MM.1S (cell line): ENCODE measurements around the gene HELB.

Experiments used
- DNase-seq: peaks from one replicate; pipeline ENCODE4 v3.0.0-alpha.2; 2015
- H2AFZ ChIP-seq: fragments of 300-600 bp; sonication (generic); 2 replicates; pipeline ENCODE4 v1.6.0; 2016; ENCODE audit warnings: antibody characterized with exemption, low read length
- H3F3A ChIP-seq: fragments of 300-600 bp; sonication (generic); 2 replicates; pipeline ENCODE4 v1.6.1; 2016; ENCODE audit warnings: mild to moderate bottlenecking, antibody characterized with exemption, low read length, moderate library complexity, mixed read lengths; ENCODE audit not compliant: insufficient read depth
- H3K27ac ChIP-seq: fragments of 300-600 bp; sonication (generic); 2 replicates; pipeline ENCODE4 v1.5.1; 2016; ENCODE audit warnings: mild to moderate bottlenecking, low read length
- H3K27me3 ChIP-seq: fragments of 300-600 bp; sonication (generic); replicated peaks from 2 replicates; pipeline ENCODE4 v1.6.0; 2016; ENCODE audit warnings: low read length; ENCODE audit not compliant: insufficient read depth
- H3K36me3 ChIP-seq: fragments of 300-600 bp; sonication (generic); replicated peaks from 2 replicates; pipeline ENCODE4 v1.6.1; 2016; ENCODE audit warnings: mild to moderate bottlenecking, low read length, mixed read lengths; ENCODE audit not compliant: insufficient read depth
- H3K4me1 ChIP-seq: fragments of 300-600 bp; sonication (generic); 2 replicates; pipeline ENCODE4 v1.6.1; 2016; ENCODE audit warnings: low read length, mixed read lengths
- H3K4me2 ChIP-seq: fragments of 300-600 bp; sonication (generic); 2 replicates; pipeline ENCODE4 v1.6.0; 2016; ENCODE audit warnings: low read depth, low read length
- H3K4me3 ChIP-seq: fragments of 300-600 bp; sonication (generic); 2 replicates; pipeline ENCODE4 v1.5.1; 2016; ENCODE audit warnings: low read length, mixed read lengths
- H3K79me2 ChIP-seq: fragments of 300-600 bp; sonication (generic); 2 replicates; pipeline ENCODE4 v1.6.1; 2016; ENCODE audit warnings: mixed run types, low read length, mixed read lengths
- H3K9ac ChIP-seq: fragments of 300-600 bp; sonication (generic); 2 replicates; pipeline ENCODE4 v1.6.1; 2016; ENCODE audit warnings: low read length, mixed read lengths
- H3K9me2 ChIP-seq: fragments of 300-600 bp; sonication (generic); replicated peaks from 2 replicates; pipeline ENCODE4 v1.6.1; 2016; ENCODE audit warnings: mild to moderate bottlenecking, low read length, mixed read lengths; ENCODE audit not compliant: insufficient read depth
- H3K9me3 ChIP-seq: fragments of 300-600 bp; sonication (generic); replicated peaks from 2 replicates; pipeline ENCODE4 v1.6.1; 2016; ENCODE audit warnings: mild to moderate bottlenecking, low read length, mixed read lengths; ENCODE audit not compliant: insufficient read depth
- H4K20me1 ChIP-seq: fragments of 300-600 bp; sonication (generic); 2 replicates; pipeline ENCODE4 v1.6.1; 2016; ENCODE audit warnings: mild to moderate bottlenecking, low read length, moderate library complexity, mixed read lengths; ENCODE audit not compliant: insufficient read depth
- EZH2 ChIP-seq: fragments of 300-600 bp; sonication (generic); optimal IDR thresholded peaks from 2 replicates; pipeline ENCODE3; 2017; ENCODE audit warnings: low read depth, mild to moderate bottlenecking, antibody characterized with exemption, low read length, mixed read lengths
- EZH2phosphoT487 ChIP-seq: fragments of 300-600 bp; sonication (generic); IDR thresholded peaks from 2 replicates; pipeline ENCODE4 v1.6.1; 2018; ENCODE audit warnings: antibody characterized with exemption, low read length
- TF ChIP-seq, protein P1 (sequence below): fragments of 300-600 bp; sonication (generic); IDR thresholded peaks from 2 replicates; pipeline ENCODE4 v1.5.1; 2016; ENCODE audit warnings: antibody characterized with exemption, low read length, mixed read lengths

HELB gene

DNA sequence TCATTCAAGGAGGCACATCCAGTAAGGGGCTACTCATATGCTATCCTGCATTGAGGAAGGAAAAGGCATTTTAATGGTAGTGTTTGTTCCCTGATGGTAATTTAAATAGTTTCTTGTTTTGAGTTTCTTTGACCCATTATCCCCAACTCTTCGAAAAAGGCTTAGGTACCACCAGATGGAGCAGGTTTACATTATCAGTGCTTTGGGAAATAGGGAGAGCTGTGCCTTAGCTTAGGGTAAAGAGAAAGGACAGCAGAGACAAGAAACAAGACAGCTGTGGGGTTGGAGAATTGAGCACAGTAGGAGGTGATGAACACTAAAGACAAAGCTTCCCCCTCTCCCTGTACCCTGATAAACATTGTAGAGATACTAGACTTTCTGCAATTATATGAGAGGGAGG, 29.1 kb upstream of the HELB start:
- H3K4me3 ChIP-seq, result no peak overlapping the region
- H3K9ac ChIP-seq, result no peak overlapping the region
- H3K27ac ChIP-seq, result no peak overlapping the region
- DNase-seq, result no peak
- no peak overlapping the region for H2AFZ ChIP-seq
- H3K27me3 ChIP-seq, result no peaks in the 10 kb centered on the region
- H3K4me1 ChIP-seq, result 0 out of 2 replicates have a peak, but pooled peaks cover 4% of the 10 kb centered on the region
- no peaks in the 10 kb centered on the region for H3K36me3 ChIP-seq
- no peaks in the 10 kb centered on the region for H3K9me2 ChIP-seq
- H3F3A ChIP-seq, result no peaks in the 10 kb centered on the region
- H3K9me3 ChIP-seq, result no peaks in the 10 kb centered on the region
- no peaks in the 10 kb centered on the region for H3K79me2 ChIP-seq
- H4K20me1 ChIP-seq, result no peaks in the 10 kb centered on the region
- H3K4me2 ChIP-seq, result no peak overlapping the region
- TF ChIP-seq EZH2, result no peak
- TF ChIP-seq EZH2phosphoT487, result no peak
- TF ChIP-seq, protein P1, sequence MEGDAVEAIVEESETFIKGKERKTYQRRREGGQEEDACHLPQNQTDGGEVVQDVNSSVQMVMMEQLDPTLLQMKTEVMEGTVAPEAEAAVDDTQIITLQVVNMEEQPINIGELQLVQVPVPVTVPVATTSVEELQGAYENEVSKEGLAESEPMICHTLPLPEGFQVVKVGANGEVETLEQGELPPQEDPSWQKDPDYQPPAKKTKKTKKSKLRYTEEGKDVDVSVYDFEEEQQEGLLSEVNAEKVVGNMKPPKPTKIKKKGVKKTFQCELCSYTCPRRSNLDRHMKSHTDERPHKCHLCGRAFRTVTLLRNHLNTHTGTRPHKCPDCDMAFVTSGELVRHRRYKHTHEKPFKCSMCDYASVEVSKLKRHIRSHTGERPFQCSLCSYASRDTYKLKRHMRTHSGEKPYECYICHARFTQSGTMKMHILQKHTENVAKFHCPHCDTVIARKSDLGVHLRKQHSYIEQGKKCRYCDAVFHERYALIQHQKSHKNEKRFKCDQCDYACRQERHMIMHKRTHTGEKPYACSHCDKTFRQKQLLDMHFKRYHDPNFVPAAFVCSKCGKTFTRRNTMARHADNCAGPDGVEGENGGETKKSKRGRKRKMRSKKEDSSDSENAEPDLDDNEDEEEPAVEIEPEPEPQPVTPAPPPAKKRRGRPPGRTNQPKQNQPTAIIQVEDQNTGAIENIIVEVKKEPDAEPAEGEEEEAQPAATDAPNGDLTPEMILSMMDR, result no peak

DNA sequence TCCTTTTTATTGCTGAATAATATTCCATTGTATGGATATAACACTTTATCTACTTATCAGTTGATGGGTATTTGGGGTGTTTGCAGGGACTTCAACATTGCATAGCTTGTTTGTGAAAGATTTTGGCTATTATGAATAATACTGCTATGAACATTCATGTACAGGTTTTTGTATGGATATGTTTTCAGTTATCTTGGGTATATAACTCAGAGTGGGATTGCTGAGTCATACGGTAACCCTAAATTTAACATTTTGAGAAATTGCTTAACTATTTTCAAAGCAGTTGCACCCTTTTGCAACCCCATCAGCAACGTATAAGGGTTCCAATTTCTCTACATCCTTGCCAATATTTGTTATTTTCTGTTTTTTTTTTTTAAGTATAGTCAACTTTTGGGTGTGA, 27.3 kb upstream of the HELB start:
- Histone ChIP-seq H3K27ac (no peak overlapping the region), H3K9me3 (no peaks in the 10 kb centered on the region), H3K27me3 (no peaks in the 10 kb centered on the region), H3K9ac (no peak overlapping the region), H3K4me1 (no peaks in the 10 kb centered on the region), H3K36me3 (no peaks in the 10 kb centered on the region), H2AFZ (no peak overlapping the region), H4K20me1 (no peaks in the 10 kb centered on the region), H3K79me2 (no peaks in the 10 kb centered on the region), H3K4me3 (no peak overlapping the region), H3F3A (no peaks in the 10 kb centered on the region), H3K9me2 (no peaks in the 10 kb centered on the region), H3K4me2 (no peak overlapping the region)
- TF ChIP-seq EZH2 (no peak), EZH2phosphoT487 (no peak)
- TF ChIP-seq, protein P1, result no peak
- no peak for DNase-seq

DNA sequence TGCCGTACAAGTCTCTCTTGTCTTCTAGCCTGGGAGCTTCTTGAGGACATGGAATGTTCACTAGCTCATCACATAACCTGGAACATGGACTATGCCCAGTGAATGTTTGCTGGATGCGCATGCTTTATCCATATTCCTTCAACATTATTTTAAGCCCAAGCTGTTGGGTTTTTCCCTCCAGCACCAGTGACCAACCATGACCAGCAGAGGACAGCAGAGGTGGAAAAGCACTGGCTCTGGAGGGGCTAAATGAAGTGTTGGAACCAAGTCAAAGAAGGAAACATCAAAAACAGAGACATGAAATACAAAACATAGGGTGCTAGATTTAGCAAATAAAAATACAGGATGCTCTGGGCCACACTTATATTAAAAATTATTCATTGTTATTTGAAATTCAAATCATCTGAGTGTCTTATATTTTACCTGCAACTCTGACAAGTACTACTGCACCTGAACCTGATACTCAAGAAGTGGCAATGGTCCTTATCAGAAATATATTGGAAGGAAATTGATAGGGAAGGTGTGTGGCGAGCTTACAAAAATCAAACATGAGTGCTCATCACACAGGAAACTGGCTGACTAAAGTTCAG, 23.1 kb upstream of the HELB start:
- Histone ChIP-seq H3K4me2 (no peak overlapping the region), H3K4me3 (no peak overlapping the region), H3K27me3 (no peaks in the 10 kb centered on the region), H2AFZ (no peak overlapping the region), H3K9me3 (no peaks in the 10 kb centered on the region), H3K9me2 (no peaks in the 10 kb centered on the region), H3K27ac (no peak overlapping the region), H3K79me2 (no peaks in the 10 kb centered on the region), H3K9ac (no peak overlapping the region), H3F3A (no peaks in the 10 kb centered on the region), H3K4me1 (no peaks in the 10 kb centered on the region), H3K36me3 (no peaks in the 10 kb centered on the region), H4K20me1 (no peaks in the 10 kb centered on the region)
- DNase-seq, result no peak
- TF ChIP-seq, protein P1, result peak; percentile 65
- no peak for TF ChIP-seq EZH2phosphoT487
